ENCODE results near the gene CANT1. TPM values are rescaled to one million over a fixed set of nuclear protein-coding genes. Genes with fewer than 3 reads are reported as not detected.

Gene CANT1
- total RNA-seq, 1 experiment from 2014 or later = 97.1 TPM

DNA sequence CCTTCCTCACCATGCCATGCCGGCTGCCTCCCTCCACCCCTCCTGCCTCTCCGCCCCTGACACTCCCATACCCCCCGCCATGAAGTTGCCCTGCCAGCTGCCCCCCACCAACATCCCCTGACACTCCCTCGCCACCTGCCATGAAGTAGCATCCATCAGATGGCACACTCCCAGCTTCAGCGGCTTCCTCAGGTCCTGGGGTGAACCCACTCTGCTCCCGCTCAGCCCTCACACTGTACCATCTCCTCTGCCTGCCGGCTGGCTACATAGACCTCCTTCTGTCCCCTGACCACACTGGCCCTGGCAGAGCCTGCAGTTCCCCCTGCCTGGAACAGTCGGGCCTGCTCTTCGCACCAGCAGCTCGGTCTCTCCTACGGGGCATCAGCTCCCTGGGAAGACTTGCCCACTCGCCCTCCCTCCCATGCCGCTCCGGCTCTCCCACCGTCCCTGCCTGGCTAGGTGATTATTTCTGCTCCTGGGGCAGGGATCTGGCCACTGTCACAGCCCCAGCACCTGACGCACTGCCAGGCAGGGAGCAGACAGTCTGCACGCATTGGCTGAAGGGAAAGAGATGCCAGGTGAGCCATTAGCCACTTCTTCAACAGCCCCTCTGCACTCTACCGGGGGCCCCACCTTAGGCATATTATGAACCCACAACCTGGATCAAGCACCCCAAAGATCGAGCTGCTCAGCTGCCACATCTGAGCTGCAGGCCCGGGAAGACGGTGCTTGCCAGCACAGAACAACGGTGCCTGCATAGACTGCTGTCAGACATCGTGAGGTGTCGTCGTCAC is 9.0 kb downstream of the CANT1 start:
- POLR2A ChIA-PET = interaction anchor here (1.2 kb wide), 1 partner anchor 9 kb away, joined by 6 read pairs; the partner anchor contains the start of gene CANT1
- Histone ChIP-seq H3K4me2 (ENCODE audit: low read length) (no peak overlapping the region), H3K79me2 (ENCODE audit: insufficient read depth, low read length) (peaks cover 82% of the 10 kb centered on the region), H4K20me1 (ENCODE audit: insufficient read depth) (no peaks in the 10 kb centered on the region), H3K9ac (ENCODE audit: low read length) (no peak overlapping the region), H2AFZ (ENCODE audit: low read depth, low read length, poor library complexity, severe bottlenecking) (no peak overlapping the region), H3K4me1 (ENCODE audit: control insufficient read depth in 1 of 2, insufficient read depth in 2 of 2, low read length in 2 of 2) (peaks cover 5 to 6% of the 10 kb centered on the region in 2 experiments; a peak in 3 of 4 replicates), H3K9me3 (ENCODE audit: control insufficient read depth in 1 of 2, insufficient read depth in 1 of 2, low read depth in 1 of 2, low read length in 2 of 2) (no peaks in the 10 kb centered on the region), H3K4me3 (replicated peaks in 1 of 2; ENCODE audit: low read depth in 1 of 2, low read length in 2 of 2) (no peak overlapping the region), H3K36me3 (ENCODE audit: control insufficient read depth in 1 of 2, insufficient read depth in 2 of 2, low read length in 2 of 2) (peaks cover 34 to 35% of the 10 kb centered on the region in 2 experiments; a peak in 3 of 4 replicates), H3K27ac (ENCODE audit: low read depth, low read length) (no peak overlapping the region; the same call in 1 of the 2 replicates), H3K9me2 (ENCODE audit: insufficient read depth) (no peaks in the 10 kb centered on the region), H3K27me3 (ENCODE audit: insufficient read depth, low read length) (no peaks in the 10 kb centered on the region)
- RAD21 ChIA-PET (ENCODE audit: low non-redundant PET in 1 of 2, low total read pairs in 2 of 2, uncharacterized antibody in 2 of 2, unreplicated experiment in 2 of 2) = interaction anchor here in 1 of 2 experiments (0.5 kb wide), 1 partner anchor 616 kb away, joined by 3 read pairs; no protein-coding TSS in a partner anchor
- no peak for DNase-seq (ENCODE audit: low read depth, low spot score)
- intact Hi-C loops (cut with micrococcal nuclease) = no loop called here
- no peak for ATAC-seq
- no peak for TF ChIP-seq FOSL1 (IDR thresholded peaks at IDR 0.05; ENCODE audit: low read depth)
- no peak for TF ChIP-seq SP1 (IDR thresholded peaks at IDR 0.05; ENCODE audit: low read depth)
- TF ChIP-seq, protein P1, sequence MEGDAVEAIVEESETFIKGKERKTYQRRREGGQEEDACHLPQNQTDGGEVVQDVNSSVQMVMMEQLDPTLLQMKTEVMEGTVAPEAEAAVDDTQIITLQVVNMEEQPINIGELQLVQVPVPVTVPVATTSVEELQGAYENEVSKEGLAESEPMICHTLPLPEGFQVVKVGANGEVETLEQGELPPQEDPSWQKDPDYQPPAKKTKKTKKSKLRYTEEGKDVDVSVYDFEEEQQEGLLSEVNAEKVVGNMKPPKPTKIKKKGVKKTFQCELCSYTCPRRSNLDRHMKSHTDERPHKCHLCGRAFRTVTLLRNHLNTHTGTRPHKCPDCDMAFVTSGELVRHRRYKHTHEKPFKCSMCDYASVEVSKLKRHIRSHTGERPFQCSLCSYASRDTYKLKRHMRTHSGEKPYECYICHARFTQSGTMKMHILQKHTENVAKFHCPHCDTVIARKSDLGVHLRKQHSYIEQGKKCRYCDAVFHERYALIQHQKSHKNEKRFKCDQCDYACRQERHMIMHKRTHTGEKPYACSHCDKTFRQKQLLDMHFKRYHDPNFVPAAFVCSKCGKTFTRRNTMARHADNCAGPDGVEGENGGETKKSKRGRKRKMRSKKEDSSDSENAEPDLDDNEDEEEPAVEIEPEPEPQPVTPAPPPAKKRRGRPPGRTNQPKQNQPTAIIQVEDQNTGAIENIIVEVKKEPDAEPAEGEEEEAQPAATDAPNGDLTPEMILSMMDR (IDR thresholded peaks at IDR 0.05 in 2 of 3, conservative IDR thresholded peaks at IDR 0.05 in 1 of 3; ENCODE audit: borderline replicate concordance in 1 of 3, insufficient read depth in 1 of 3, low read depth in 2 of 3, low read length in 2 of 3) = no peak
- no peak for TF ChIP-seq EZH2phosphoT487 (IDR thresholded peaks at IDR 0.05; ENCODE audit: borderline replicate concordance)
- CTCF ChIA-PET = no interaction called here
- BruUV-seq (replicated peaks) = no TSS peak

DNA sequence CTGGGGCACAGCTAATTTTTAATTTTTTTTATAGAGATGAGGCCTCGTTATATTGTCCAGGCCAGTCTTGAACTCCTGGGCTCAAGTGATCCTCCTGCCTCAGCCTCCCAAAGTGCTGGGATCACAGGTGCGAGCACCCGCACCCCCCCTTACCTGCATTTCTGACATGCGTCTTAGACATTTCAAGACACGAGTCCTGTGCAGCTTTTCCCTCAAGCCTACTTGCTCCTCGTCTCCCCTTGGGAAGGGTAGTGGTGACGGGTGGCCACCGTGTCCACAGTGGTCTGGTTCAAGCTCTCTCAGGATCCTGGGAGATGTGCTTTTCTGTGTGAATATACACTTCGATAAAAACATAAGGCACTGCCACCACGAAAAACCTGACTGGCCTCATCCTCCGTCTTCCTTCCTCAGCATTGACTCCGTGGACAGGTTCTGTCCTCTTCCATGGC is 9.6 kb downstream of the CANT1 start:
- Histone ChIP-seq H3K9me3 (ENCODE audit: control insufficient read depth in 1 of 2, insufficient read depth in 1 of 2, low read depth in 1 of 2, low read length in 2 of 2) (no peaks in the 10 kb centered on the region), H3K27ac (ENCODE audit: low read depth, low read length) (no peak overlapping the region), H4K20me1 (ENCODE audit: insufficient read depth) (no peaks in the 10 kb centered on the region), H3K9me2 (ENCODE audit: insufficient read depth) (no peaks in the 10 kb centered on the region), H3K4me1 (ENCODE audit: control insufficient read depth in 1 of 2, insufficient read depth in 2 of 2, low read length in 2 of 2) (no peaks in the 10 kb centered on the region), H3K27me3 (ENCODE audit: insufficient read depth, low read length) (no peaks in the 10 kb centered on the region), H3K4me3 (replicated peaks in 1 of 2; ENCODE audit: low read depth in 1 of 2, low read length in 2 of 2) (no peak overlapping the region), H2AFZ (ENCODE audit: low read depth, low read length, poor library complexity, severe bottlenecking) (no peak overlapping the region), H3K9ac (ENCODE audit: low read length) (no peak overlapping the region), H3K79me2 (ENCODE audit: insufficient read depth, low read length) (peaks cover 81% of the 10 kb centered on the region), H3K36me3 (ENCODE audit: control insufficient read depth in 1 of 2, insufficient read depth in 2 of 2, low read length in 2 of 2) (peaks cover 36 to 41% of the 10 kb centered on the region in 2 experiments; a peak in 3 of 4 replicates), H3K4me2 (ENCODE audit: low read length) (no peak overlapping the region)
- POLR2A ChIA-PET = interaction anchor here (1.2 kb wide), 1 partner anchor 10 kb away, joined by 6 read pairs; the partner anchor contains the start of gene CANT1
- DNase-seq (ENCODE audit: low read depth, low spot score) (no peak), ATAC-seq (no peak)
- RAD21 ChIA-PET (ENCODE audit: low non-redundant PET in 1 of 2, low total read pairs in 2 of 2, uncharacterized antibody in 2 of 2, unreplicated experiment in 2 of 2) = interaction anchor here in 1 of 2 experiments (0.5 kb wide), 1 partner anchor 615 kb away, joined by 3 read pairs; no protein-coding TSS in a partner anchor
- BruUV-seq (replicated peaks) = no TSS peak
- intact Hi-C loops (cut with micrococcal nuclease) = no loop called here
- CTCF ChIA-PET = interaction anchor here (0.7 to 1.2 kb wide), 2 partner anchors 25 to 46 kb away, joined by 3 read pairs; no protein-coding TSS in a partner anchor
- TF ChIP-seq EZH2 (IDR thresholded peaks at IDR 0.05) (no peak), EGR1 (IDR thresholded peaks at IDR 0.05; ENCODE audit: low read depth) (no peak), SIN3A (IDR thresholded peaks at IDR 0.05; ENCODE audit: low read depth) (no peak), CEBPB (IDR thresholded peaks at IDR 0.05; ENCODE audit: low read depth) (no peak)
- TF ChIP-seq, protein P1 (IDR thresholded peaks at IDR 0.05 in 2 of 3, conservative IDR thresholded peaks at IDR 0.05 in 1 of 3; ENCODE audit: borderline replicate concordance in 1 of 3, insufficient read depth in 1 of 3, low read depth in 2 of 3, low read length in 2 of 3) = no peak
- TF ChIP-seq, protein P2, sequence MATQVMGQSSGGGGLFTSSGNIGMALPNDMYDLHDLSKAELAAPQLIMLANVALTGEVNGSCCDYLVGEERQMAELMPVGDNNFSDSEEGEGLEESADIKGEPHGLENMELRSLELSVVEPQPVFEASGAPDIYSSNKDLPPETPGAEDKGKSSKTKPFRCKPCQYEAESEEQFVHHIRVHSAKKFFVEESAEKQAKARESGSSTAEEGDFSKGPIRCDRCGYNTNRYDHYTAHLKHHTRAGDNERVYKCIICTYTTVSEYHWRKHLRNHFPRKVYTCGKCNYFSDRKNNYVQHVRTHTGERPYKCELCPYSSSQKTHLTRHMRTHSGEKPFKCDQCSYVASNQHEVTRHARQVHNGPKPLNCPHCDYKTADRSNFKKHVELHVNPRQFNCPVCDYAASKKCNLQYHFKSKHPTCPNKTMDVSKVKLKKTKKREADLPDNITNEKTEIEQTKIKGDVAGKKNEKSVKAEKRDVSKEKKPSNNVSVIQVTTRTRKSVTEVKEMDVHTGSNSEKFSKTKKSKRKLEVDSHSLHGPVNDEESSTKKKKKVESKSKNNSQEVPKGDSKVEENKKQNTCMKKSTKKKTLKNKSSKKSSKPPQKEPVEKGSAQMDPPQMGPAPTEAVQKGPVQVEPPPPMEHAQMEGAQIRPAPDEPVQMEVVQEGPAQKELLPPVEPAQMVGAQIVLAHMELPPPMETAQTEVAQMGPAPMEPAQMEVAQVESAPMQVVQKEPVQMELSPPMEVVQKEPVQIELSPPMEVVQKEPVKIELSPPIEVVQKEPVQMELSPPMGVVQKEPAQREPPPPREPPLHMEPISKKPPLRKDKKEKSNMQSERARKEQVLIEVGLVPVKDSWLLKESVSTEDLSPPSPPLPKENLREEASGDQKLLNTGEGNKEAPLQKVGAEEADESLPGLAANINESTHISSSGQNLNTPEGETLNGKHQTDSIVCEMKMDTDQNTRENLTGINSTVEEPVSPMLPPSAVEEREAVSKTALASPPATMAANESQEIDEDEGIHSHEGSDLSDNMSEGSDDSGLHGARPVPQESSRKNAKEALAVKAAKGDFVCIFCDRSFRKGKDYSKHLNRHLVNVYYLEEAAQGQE (IDR thresholded peaks at IDR 0.05; ENCODE audit: low read depth) = no peak

Data from HCT116 (cell line).